ENCODE measurements around the gene GP1BA. TPM values are rescaled to one million over a fixed set of nuclear protein-coding genes. Genes with fewer than 3 reads are reported as not detected.

The GP1BA gene
- not detected in 2 replicates for total RNA-seq (2014; rRNA removed; shearing (Covaris generic))

DNA sequence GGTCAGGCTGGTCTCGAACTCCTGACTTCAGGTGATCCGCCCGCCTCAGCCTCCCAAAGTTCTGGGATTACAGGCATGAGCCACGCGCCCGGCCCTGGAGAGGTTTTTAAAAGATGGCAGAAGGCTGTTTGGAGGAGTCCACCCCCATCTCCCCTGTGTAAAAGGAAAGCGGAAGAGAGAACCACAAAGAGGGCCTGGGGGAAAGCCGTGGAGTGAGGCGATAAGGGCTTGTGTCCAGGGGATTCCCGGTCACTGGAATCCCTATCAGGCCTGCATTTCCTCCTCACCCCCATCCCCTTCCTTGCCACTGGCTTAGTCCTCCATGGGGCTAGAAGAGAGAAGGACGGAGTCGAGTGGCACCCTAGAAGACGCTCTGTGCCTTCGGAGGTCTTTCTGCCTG, at the start of gene GP1BA:
Gene GP1BA (plus strand): TSS at position 315 of the 400 bp plus-strand sequence. CDS start 328 bp downstream, outside the sequence.
- no peak for DNase-seq (ENCODE audit: low spot score)

DNA sequence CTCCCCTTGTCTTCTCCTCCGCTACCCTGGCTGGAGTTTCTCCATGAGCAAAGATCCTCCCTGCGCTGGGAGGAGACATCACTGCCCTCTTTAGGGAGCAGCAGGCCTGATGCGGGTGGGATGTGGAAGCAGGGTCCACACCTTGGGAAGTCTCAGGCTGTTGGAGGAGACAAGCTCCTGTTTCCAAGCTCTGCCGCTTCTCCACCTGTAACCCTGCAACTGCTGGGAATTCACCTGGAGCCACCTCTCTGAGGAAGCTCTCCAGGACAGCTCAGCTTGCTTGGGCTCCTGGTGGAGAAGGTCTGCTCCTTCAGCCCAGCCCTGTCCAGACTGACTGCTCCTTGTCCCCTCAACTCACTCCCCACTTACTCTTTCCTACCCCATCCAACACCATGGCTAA, 47.6 kb upstream of the GP1BA start:
- no peak for DNase-seq (ENCODE audit: low spot score)

DNA sequence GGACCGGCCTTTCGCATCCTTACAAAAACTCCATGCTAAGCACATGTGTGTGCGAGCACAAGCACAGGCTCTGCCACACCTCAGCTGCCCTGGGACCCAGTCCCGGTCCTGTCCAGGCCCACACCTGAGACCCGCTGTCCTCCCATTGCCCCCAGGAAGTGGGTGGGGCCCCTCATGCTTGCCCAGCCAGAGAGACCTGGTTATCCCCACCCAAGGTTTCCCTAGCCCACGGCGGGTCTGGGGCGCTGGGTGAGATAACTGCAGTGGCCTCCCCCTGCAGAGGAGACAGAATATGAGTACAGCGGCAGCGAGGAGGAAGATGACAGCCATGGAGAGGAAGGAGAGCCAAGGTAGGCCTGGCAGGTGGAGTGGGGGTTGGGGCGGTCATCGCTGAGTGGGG, 45.2 kb upstream of the GP1BA start:
- no peak for DNase-seq (ENCODE audit: low spot score)

DNA sequence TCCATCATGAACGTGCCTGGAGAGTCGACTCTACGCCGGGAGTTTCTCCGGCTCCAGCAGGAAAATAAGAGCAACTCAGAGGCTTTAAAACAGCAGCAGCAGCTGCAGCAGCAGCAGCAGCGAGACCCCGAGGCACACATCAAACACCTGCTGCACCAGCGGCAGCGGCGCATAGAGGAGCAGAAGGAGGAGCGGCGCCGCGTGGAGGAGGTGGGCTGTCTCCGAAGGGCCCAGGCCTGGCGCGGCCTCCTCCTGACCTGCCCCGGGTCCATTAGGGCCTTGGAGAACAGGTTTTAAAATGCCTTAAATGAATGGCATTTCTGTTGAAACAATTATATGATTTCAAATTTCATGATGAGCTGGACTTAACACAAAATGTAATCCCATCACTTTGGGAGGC, 44.5 kb upstream of the GP1BA start:
- DNase-seq (ENCODE audit: low spot score): no peak

DNA sequence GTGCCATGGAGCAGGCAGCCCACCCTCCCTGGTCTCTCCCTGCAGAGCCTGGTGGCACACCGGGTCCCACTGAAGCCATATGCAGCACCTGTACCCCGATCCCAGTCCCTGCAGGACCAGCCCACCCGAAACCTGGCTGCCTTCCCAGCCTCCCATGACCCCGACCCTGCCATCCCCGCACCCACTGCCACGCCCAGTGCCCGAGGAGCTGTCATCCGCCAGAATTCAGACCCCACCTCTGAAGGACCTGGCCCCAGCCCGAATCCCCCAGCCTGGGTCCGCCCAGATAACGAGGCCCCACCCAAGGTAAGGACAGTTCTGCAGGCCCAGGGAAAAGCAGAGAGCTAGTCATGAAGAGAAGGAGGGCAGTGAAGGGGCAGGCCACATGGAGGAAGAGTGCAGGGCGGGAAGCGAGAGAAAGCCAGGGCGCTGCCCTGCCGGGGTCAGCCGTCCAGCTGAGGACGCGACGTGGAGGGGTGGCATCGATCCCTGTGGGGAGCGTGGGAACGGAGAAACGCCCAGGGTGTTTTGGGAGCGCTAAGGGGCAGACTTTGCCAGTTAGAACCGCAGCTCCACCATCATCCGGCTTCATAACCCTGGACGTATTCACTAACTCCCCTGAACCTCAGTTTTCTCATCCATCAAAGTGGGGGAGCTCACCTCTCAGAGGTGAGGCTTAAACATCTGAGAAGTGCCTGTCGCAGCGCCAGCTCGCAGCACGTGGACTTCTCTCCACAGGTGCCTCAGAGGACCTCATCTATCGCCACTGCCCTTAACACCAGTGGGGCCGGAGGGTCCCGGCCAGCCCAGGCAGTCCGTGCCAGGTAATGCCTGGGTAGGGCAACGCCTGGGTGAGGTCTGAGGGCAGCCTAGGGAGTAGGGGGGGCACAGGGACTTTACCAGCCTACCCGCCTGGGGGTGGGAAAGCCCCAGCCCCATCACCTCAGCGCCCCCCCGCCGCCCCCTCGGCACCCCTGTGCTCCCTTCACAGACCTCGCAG, 40.4 kb upstream of the GP1BA start:
- no peak for DNase-seq (ENCODE audit: low spot score)

DNA sequence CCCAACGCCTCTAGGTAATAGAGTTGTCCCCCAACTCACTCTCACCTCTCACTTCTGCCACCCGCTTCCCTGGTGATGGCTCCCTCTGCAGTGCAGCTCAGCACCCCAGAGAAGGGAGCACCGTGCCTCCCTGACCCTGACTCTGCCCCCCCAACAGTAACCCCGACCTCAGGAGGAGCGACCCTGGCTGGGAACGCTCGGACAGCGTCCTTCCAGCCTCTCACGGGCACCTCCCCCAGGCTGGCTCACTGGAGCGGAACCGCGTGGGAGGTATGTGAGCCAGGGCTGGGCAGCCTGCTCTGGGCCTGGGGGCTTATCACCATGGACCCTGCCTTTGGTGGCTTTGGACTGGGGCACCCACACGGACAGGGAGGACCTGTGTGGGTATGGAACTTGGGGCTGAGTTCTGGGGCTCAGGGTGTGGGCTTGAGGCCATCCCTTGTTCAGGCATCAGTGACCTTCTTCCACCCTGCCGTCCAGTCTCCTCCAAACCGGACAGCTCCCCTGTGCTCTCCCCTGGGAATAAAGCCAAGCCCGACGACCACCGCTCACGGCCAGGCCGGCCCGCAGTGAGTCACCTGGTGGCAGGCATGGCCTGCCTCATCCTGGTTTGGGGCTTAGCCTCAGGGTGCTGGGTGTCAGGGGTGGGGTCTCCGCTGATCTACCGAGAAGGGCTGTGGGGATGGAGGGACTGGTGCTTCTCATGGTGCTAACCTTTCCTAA, 39.4 kb upstream of the GP1BA start:
- no peak for DNase-seq (ENCODE audit: low spot score)

DNA sequence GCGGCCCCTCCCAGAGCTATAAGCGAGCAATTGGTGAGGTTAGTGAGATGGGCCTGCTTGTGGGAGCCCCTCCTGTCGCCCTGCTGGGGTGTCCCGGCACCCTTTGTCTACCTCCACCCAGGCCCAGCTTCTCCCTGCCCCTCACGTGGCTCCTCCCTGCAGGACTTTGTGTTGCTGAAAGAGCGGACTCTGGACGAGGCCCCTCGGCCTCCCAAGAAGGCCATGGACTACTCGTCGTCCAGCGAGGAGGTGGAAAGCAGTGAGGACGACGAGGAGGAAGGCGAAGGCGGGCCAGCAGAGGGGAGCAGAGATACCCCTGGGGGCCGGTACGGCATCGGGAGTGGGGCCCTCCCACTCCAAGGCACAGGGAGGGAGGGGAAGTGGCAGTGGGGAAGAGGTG, 38.8 kb upstream of the GP1BA start:
- DNase-seq (ENCODE audit: low spot score): no peak

DNA sequence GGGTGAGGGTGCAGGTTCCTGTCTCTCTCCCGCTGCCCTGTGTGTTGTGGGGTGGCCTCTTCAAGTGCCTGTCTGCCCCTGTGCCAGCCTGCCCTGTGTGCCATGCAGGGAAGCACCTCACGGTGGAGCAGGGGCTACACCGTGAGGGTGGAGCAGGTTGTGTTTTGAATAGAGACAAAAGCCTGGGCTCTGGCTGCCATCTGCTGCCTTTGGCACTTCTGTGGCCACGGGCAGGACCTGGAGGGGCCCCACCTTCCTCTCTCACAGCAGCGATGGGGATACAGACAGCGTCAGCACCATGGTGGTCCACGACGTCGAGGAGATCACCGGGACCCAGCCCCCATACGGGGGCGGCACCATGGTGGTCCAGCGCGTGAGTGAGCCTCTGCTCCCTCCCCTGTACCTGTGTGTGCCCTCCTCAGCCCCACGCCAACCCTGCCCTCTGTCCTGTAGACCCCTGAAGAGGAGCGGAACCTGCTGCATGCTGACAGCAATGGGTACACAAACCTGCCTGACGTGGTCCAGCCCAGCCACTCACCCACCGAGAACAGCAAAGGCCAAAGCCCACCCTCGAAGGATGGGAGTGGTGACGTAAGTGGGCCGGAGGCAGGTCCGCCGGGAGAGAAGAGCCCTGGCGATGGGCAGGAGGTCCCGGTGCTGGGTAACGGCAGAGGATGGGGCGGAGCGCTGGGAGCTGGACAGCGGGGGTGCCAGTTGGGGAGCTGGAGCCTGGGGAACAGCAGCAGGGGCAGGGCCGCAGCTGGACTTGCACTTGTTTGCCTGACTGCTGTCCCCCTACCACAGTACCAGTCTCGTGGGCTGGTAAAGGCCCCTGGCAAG, 38.1 kb upstream of the GP1BA start:
- no peak for DNase-seq (ENCODE audit: low spot score)

DNA sequence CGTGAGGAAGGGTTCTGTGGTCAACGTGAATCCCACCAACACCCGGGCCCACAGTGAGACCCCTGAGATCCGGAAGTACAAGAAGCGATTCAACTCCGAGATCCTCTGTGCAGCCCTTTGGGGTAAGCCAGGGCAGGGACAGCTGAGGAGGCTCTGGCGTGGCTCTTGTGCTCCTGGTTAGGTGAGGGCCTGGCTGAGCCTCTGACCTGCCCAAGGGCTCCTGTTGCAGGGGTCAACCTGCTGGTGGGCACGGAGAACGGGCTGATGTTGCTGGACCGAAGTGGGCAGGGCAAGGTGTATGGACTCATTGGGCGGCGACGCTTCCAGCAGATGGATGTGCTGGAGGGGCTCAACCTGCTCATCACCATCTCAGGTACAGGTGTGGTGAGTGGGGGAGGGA, 37.0 kb upstream of the GP1BA start:
- no peak for DNase-seq (ENCODE audit: low spot score)

DNA sequence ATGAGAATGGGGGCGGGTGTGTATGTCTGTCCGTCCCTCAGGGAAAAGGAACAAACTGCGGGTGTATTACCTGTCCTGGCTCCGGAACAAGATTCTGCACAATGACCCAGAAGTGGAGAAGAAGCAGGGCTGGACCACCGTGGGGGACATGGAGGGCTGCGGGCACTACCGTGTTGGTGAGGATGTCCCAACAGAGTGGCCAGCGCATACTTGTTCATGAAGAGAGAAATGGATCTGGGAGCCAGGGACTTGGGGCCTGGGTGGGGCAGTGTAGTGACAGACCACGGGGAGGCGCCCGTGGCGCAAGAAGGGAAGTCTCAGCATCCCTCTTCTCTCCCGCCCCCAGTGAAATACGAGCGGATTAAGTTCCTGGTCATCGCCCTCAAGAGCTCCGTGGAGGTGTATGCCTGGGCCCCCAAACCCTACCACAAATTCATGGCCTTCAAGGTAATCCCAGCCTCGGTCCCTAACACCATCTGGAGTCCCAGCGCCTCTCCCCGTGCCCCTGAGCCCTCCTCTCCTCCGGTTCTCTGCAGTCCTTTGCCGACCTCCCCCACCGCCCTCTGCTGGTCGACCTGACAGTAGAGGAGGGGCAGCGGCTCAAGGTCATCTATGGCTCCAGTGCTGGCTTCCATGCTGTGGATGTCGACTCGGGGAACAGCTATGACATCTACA, 36.3 kb upstream of the GP1BA start:
- DNase-seq (ENCODE audit: low spot score): no peak

DNA sequence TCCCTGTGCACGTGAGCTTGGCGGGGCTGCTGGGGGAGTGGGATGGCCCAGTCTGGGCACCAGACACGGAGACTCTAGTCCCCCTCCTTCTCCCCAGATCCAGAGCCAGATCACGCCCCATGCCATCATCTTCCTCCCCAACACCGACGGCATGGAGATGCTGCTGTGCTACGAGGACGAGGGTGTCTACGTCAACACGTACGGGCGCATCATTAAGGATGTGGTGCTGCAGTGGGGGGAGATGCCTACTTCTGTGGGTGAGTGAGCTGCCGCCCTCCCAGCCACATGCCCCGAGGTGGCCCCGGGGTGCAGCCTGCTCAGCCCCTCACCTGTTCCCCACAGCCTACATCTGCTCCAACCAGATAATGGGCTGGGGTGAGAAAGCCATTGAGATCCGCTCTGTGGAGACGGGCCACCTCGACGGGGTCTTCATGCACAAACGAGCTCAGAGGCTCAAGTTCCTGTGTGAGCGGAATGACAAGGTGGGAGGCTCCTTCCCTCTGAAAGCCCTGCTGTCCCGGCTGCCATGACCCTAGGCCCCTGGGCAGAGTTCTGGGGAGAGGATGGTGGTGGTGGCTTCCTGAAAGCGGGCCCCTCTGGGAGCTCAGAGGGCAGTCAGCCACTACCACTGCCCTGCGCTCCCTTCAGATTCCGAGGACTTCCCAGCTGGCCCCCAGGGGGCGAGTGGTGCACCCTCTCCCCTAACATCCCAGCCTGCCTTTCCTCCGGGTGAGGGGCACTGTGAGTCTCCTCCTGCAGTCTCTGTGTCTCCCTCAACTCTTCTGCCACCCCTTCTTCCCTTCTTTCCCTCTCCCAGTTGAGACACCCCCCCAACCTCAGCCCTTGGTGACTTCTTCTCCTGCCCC, 35.5 kb upstream of the GP1BA start:
- DNase-seq (ENCODE audit: low spot score): no peak

DNA sequence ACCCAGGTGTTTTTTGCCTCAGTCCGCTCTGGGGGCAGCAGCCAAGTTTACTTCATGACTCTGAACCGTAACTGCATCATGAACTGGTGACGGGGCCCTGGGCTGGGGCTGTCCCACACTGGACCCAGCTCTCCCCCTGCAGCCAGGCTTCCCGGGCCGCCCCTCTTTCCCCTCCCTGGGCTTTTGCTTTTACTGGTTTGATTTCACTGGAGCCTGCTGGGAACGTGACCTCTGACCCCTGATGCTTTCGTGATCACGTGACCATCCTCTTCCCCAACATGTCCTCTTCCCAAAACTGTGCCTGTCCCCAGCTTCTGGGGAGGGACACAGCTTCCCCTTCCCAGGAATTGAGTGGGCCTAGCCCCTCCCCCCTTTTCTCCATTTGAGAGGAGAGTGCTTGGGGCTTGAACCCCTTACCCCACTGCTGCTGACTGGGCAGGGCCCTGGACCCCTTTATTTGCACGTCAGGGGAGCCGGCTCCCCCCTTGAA, 34.8 kb upstream of the GP1BA start:
- no peak for DNase-seq (ENCODE audit: low spot score)

DNA sequence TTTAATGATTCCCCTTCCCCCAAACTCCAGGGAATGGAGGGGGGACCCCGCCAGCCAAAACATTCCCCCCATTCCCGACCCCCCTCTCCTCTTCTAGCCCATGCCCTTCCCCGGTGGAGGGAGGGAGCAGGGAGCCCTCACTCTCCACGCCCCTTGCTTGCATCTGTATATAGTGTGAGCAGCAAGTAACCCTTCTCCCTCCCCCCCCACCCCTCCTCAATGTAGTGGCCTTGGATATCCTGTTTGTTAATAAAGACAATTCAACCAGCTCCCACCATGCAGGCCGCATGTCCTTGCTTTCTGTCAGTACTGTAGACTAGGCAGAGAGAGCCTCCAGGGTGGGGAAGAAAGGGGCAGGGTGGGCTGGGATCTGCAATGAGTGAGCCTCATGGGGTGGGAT, 34.3 kb upstream of the GP1BA start:
- DNase-seq (ENCODE audit: low spot score): no peak

DNA sequence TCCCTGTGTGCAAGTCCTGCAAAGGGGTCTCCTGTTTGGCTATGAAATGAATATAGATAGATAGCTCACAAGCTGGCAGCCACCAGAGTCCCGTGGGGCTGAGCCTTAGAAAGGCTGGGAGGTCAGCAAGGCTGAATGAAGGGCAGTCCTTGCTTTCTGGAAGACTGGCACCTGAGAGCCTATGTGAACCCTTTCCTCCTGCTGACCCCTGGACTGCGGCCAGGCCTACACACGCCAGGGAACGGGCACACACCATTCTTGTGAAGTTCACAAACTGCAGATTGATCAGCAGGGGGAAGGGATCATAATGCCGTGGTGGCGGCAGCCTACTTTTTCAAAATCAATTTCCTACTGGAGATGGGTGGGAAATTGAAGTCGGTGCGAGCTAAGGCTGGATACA, 33.7 kb upstream of the GP1BA start:
- no peak for DNase-seq (ENCODE audit: low spot score)

DNA sequence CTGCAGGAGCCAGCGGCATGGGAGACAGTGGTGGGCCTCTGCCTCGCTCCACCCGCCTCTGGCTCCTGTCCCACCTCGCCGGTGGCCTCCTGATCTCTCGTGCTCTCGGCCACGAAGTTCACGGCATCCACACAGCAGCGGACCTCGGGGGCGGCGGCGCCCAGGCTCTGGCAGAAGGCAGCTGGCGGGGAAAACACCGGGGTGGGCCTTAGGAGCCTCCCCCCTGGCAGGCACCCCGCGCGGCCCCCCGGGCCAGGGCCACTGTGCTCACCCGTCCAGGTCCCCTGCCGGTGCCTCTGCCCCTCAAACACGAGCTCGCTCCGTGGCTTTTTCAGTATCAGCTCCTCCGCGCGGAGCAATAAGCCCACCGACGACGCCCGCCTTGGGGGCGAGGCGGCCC, 33.1 kb upstream of the GP1BA start:
- DNase-seq (ENCODE audit: low spot score): no peak

DNA sequence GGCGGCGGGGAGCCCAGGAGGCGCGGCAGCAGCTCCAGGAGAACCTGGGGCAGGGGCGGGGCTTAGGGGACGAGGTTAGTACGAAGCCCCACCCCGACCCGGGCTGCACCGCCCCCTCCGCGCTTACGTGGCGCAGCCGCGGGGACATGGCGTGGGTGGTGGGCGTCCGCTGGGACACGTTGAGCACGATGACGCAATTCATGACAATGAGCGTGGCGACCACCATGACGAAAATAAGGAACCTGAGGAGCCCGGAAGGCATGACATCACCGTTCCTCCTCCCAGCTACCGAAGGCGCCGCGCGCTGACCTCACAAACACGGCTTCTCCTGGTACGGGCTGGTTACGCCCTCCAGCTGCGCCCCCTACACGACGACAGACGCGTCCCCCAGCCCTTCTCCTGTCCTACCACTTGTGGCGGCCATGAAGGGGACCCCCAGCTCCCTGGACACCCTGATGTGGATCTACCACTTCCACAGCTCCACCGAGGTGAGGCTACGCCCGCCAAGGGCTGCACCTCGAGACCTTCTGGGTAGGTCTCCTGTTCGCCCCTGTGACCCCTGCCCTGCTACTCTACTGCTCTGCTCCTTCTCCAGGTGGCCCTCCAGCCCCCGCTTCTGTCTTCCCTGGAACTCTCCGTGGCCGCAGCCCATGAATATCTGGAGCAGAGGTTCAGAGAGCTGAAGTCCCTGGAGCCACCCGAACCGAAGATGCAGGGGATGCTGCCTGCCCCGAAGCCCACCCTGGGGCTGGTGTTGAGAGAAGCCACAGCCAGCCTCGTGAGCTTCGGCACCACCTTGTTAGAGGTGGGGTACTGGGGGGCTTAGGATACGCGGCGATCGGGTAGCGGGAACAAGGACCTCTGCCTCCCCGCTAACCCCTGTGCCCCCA, 32.5 kb upstream of the GP1BA start, which contains the start of gene C17orf107:
Gene C17orf107 (plus strand): TSS at position 196 of the 890 bp plus-strand sequence. CDS start 227 bp downstream, at position 423.
- DNase-seq (ENCODE audit: low spot score): no peak

DNA sequence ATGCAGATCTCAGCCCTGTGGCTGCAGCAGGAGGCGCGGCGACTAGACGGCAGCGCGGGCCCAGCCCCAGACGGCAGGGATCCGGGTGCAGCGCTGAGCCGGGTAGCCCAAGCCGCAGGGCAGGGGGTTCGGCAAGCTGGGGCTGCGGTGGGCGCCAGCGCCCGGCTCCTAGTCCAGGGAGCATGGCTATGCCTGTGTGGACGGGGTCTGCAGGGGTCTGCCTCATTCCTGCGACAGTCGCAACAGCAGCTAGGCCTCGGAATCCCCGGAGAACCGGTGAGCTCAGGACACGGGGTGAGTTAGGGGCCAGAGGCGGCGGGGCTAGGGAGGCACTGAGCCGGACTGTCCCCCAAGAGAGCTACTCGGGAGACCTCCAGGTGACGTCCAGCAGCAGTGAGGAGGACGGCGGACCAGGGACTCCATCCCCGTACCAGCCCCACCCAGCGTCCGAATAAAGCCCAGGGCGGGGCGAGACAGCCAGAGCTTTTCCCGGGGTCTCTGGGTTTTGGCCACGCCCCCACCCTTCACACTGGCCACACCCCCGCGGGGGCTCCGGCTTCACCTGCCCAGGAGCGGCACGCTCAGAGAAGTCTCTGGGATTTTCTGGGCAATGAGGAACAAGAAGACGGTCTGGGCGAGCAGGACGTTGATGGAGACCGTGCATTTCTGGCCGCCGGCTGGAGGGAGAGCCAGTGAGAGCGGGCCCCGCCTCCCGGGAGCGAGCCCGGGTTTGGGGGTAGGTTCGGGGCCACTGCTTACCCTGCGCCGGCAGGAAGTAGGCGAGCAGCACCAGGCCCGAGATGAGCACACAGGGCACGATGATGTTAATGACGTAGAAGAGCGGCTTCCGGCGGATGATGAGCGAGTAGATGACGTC, 31.6 kb upstream of the GP1BA start:
- DNase-seq (ENCODE audit: low spot score): no peak

DNA sequence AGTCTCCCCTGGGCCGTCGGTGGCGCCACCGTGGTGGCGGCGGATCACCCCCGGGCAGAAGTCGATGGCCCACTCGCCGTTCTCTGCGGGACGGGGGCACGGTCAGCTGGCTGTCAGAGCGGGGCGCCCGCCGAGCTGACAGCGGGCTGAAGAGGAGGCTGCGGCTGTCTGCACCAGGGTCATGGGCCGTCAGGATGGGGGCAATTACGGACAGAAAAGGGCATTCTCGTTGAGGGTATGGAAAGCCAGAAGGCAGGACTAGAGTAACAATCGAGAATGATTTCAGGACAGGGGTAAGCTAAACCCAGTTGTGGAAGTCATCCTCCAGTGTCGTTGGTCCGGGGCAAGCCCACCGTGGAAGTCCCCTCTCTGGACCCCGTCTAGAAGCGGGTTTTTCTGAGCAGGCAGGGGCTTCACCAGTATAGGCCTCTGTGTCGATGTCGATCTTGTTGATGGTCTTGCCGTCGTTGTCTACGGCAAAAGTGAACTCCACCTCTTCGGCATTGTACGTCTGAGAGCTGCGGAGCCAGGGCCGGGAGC, 30.9 kb upstream of the GP1BA start:
- DNase-seq (ENCODE audit: low spot score): no peak
